Measurements from ENCODE around the gene ARL14EP. TPM values are rescaled to one million over a fixed set of nuclear protein-coding genes. Genes with fewer than 3 reads are reported as not detected.

Gene ARL14EP
- total RNA-seq, 1 experiment from 2014 or later: 38.2 TPM

- H3K9me3 ChIP-seq (ENCODE audit: low read length): no peaks in the 10 kb centered on the region; the same call in 1 of the 2 replicates
- no peaks in the 10 kb centered on the region for H3K9me2 ChIP-seq (replicated peaks; ENCODE audit: insufficient read depth, low read length)
- H3K36me3 ChIP-seq (ENCODE audit: insufficient read depth, low read length): no peaks in the 10 kb centered on the region; the same call in 1 of the 2 replicates
- no peak overlapping the region for H3K4me3 ChIP-seq (ENCODE audit: low read length)
- H3K27me3 ChIP-seq (ENCODE audit: low read length): no peaks in the 10 kb centered on the region
- H3K79me2 ChIP-seq (ENCODE audit: low read length): no peaks in the 10 kb centered on the region
- no peak overlapping the region for H2AFZ ChIP-seq (ENCODE audit: low read length)
- DNase-seq: no peak
- no peak overlapping the region for H3K4me2 ChIP-seq (ENCODE audit: low read depth, low read length, poor library complexity, severe bottlenecking)
- no peak overlapping the region for H3K27ac ChIP-seq (ENCODE audit: low read length)
- H4K20me1 ChIP-seq (ENCODE audit: insufficient read depth, low read depth, low read length): no peaks in the 10 kb centered on the region
- H3K9ac ChIP-seq (ENCODE audit: low read length): no peak overlapping the region
- no peaks in the 10 kb centered on the region for H3K4me1 ChIP-seq (ENCODE audit: low read length)
Observed at GRCh38 chr11:30314625-30315024, 8.3 kb upstream of the ARL14EP start.

GRCh38 chr11:30316237-30316636 lies 6.7 kb upstream of the ARL14EP start:
- H3K9me2 ChIP-seq (replicated peaks; ENCODE audit: insufficient read depth, low read length): no peaks in the 10 kb centered on the region
- no peak overlapping the region for H3K27ac ChIP-seq (ENCODE audit: low read length)
- H3K27me3 ChIP-seq (ENCODE audit: low read length): no peaks in the 10 kb centered on the region
- no peak overlapping the region for H3K4me3 ChIP-seq (ENCODE audit: low read length)
- no peak overlapping the region for H2AFZ ChIP-seq (ENCODE audit: low read length)
- DNase-seq: no peak
- H3K79me2 ChIP-seq (ENCODE audit: low read length): no peaks in the 10 kb centered on the region
- H3K36me3 ChIP-seq (ENCODE audit: insufficient read depth, low read length): no peaks in the 10 kb centered on the region; the same call in 1 of the 2 replicates
- no peaks in the 10 kb centered on the region; the same call in 1 of the 2 replicates for H3K9me3 ChIP-seq (ENCODE audit: low read length)
- H3K4me1 ChIP-seq (ENCODE audit: low read length): peaks cover 1% of the 10 kb centered on the region
- no peak overlapping the region for H3K4me2 ChIP-seq (ENCODE audit: low read depth, low read length, poor library complexity, severe bottlenecking)
- no peak overlapping the region for H3K9ac ChIP-seq (ENCODE audit: low read length)
- H4K20me1 ChIP-seq (ENCODE audit: insufficient read depth, low read depth, low read length): no peaks in the 10 kb centered on the region

GRCh38 chr11:30317030-30317429 lies 5.9 kb upstream of the ARL14EP start:
- H3K4me2 ChIP-seq (ENCODE audit: low read depth, low read length, poor library complexity, severe bottlenecking): no peak overlapping the region
- no peak overlapping the region for H3K9ac ChIP-seq (ENCODE audit: low read length)
- H3K36me3 ChIP-seq (ENCODE audit: insufficient read depth, low read length): no peaks in the 10 kb centered on the region
- no peak overlapping the region for H2AFZ ChIP-seq (ENCODE audit: low read length)
- peaks cover 9% of the 10 kb centered on the region for H3K4me1 ChIP-seq (ENCODE audit: low read length)
- no peaks in the 10 kb centered on the region for H4K20me1 ChIP-seq (ENCODE audit: insufficient read depth, low read depth, low read length)
- no peak for DNase-seq
- H3K27me3 ChIP-seq (ENCODE audit: low read length): no peaks in the 10 kb centered on the region
- H3K79me2 ChIP-seq (ENCODE audit: low read length): peaks cover under 1% of the 10 kb centered on the region; the same call in 1 of the 2 replicates
- no peak overlapping the region for H3K4me3 ChIP-seq (ENCODE audit: low read length)
- no peak overlapping the region for H3K27ac ChIP-seq (ENCODE audit: low read length)
- H3K9me2 ChIP-seq (replicated peaks; ENCODE audit: insufficient read depth, low read length): no peaks in the 10 kb centered on the region
- no peaks in the 10 kb centered on the region; the same call in 1 of the 2 replicates for H3K9me3 ChIP-seq (ENCODE audit: low read length)

GRCh38 chr11:30321321-30321720 lies 1.6 kb upstream of the ARL14EP start:
- Histone ChIP-seq H3K9ac (ENCODE audit: low read length) (no peak overlapping the region), H3K4me3 (ENCODE audit: low read length) (no peak overlapping the region), H2AFZ (ENCODE audit: low read length) (0 out of 2 replicates have a peak overlapping the region, but pooled peaks have one; percentile 81), H3K79me2 (ENCODE audit: low read length) (peaks cover 40% of the 10 kb centered on the region), H3K4me2 (ENCODE audit: low read depth, low read length, poor library complexity, severe bottlenecking) (peak overlapping the region; percentile 99), H3K4me1 (ENCODE audit: low read length) (peaks cover 37% of the 10 kb centered on the region), H3K27ac (ENCODE audit: low read length) (no peak overlapping the region), H3K9me2 (replicated peaks; ENCODE audit: insufficient read depth, low read length) (no peaks in the 10 kb centered on the region), H4K20me1 (ENCODE audit: insufficient read depth, low read depth, low read length) (no peaks in the 10 kb centered on the region; the same call in 1 of the 2 replicates), H3K36me3 (ENCODE audit: insufficient read depth, low read length) (peaks cover 6% of the 10 kb centered on the region; the same call in 1 of the 2 replicates), H3K27me3 (ENCODE audit: low read length) (no peaks in the 10 kb centered on the region), H3K9me3 (ENCODE audit: low read length) (no peaks in the 10 kb centered on the region)
- DNase-seq: peak; percentile 68

GRCh38 chr11:30322191-30322590 lies 713 bp upstream of the ARL14EP start:
- Histone ChIP-seq H3K79me2 (ENCODE audit: low read length) (peaks cover 49% of the 10 kb centered on the region), H3K4me2 (ENCODE audit: low read depth, low read length, poor library complexity, severe bottlenecking) (peak overlapping the region; percentile 99), H3K36me3 (ENCODE audit: insufficient read depth, low read length) (peaks cover 11% of the 10 kb centered on the region; the same call in 1 of the 2 replicates), H3K9me3 (ENCODE audit: low read length) (no peaks in the 10 kb centered on the region), H3K9ac (ENCODE audit: low read length) (peak overlapping the region; percentile 90), H4K20me1 (ENCODE audit: insufficient read depth, low read depth, low read length) (no peaks in the 10 kb centered on the region; the same call in 1 of the 2 replicates), H2AFZ (ENCODE audit: low read length) (0 out of 2 replicates have a peak overlapping the region, but pooled peaks have one; percentile 81), H3K27me3 (ENCODE audit: low read length) (no peaks in the 10 kb centered on the region), H3K27ac (ENCODE audit: low read length) (peak overlapping the region; percentile 38; the same call in 1 of the 2 replicates), H3K4me1 (ENCODE audit: low read length) (peaks cover 45% of the 10 kb centered on the region), H3K9me2 (replicated peaks; ENCODE audit: insufficient read depth, low read length) (no peaks in the 10 kb centered on the region), H3K4me3 (ENCODE audit: low read length) (peak overlapping the region; percentile 94)
- peak; percentile 51 for DNase-seq

GRCh38 chr11:30326114-30326778 lies 3.3 kb downstream of the ARL14EP start:
- Histone ChIP-seq H3K36me3 (ENCODE audit: insufficient read depth, low read length) (peaks cover 30% of the 10 kb centered on the region; the same call in 1 of the 2 replicates), H3K4me1 (ENCODE audit: low read length) (peaks cover 59% of the 10 kb centered on the region), H3K9me2 (replicated peaks; ENCODE audit: insufficient read depth, low read length) (no peaks in the 10 kb centered on the region), H3K4me2 (ENCODE audit: low read depth, low read length, poor library complexity, severe bottlenecking) (peak overlapping the region; percentile 99), H4K20me1 (ENCODE audit: insufficient read depth, low read depth, low read length) (no peaks in the 10 kb centered on the region; the same call in 1 of the 2 replicates), H2AFZ (ENCODE audit: low read length) (no peak overlapping the region), H3K9ac (ENCODE audit: low read length) (no peak overlapping the region; the same call in 1 of the 2 replicates), H3K9me3 (ENCODE audit: low read length) (no peaks in the 10 kb centered on the region), H3K4me3 (ENCODE audit: low read length) (no peak overlapping the region), H3K79me2 (ENCODE audit: low read length) (peaks cover 86% of the 10 kb centered on the region), H3K27ac (ENCODE audit: low read length) (no peak overlapping the region), H3K27me3 (ENCODE audit: low read length) (no peaks in the 10 kb centered on the region)
- no peak for DNase-seq

- no peaks in the 10 kb centered on the region for H3K9me2 ChIP-seq (replicated peaks; ENCODE audit: insufficient read depth, low read length)
- H3K4me2 ChIP-seq (ENCODE audit: low read depth, low read length, poor library complexity, severe bottlenecking): no peak overlapping the region
- H2AFZ ChIP-seq (ENCODE audit: low read length): no peak overlapping the region
- H3K4me3 ChIP-seq (ENCODE audit: low read length): no peak overlapping the region
- H3K27ac ChIP-seq (ENCODE audit: low read length): no peak overlapping the region
- peaks cover 34% of the 10 kb centered on the region; the same call in 1 of the 2 replicates for H3K36me3 ChIP-seq (ENCODE audit: insufficient read depth, low read length)
- H4K20me1 ChIP-seq (ENCODE audit: insufficient read depth, low read depth, low read length): no peaks in the 10 kb centered on the region; the same call in 1 of the 2 replicates
- H3K9me3 ChIP-seq (ENCODE audit: low read length): no peaks in the 10 kb centered on the region
- H3K27me3 ChIP-seq (ENCODE audit: low read length): no peaks in the 10 kb centered on the region
- no peak overlapping the region for H3K9ac ChIP-seq (ENCODE audit: low read length)
- H3K79me2 ChIP-seq (ENCODE audit: low read length): peaks cover 93% of the 10 kb centered on the region
- DNase-seq: no peak
- peaks cover 52% of the 10 kb centered on the region for H3K4me1 ChIP-seq (ENCODE audit: low read length)
Observed at GRCh38 chr11:30326906-30327305, 4.0 kb downstream of the ARL14EP start.

- H3K79me2 ChIP-seq (ENCODE audit: low read length): peaks cover 91% of the 10 kb centered on the region
- H3K9me3 ChIP-seq (ENCODE audit: low read length): no peaks in the 10 kb centered on the region
- H3K4me1 ChIP-seq (ENCODE audit: low read length): peaks cover 45% of the 10 kb centered on the region
- no peaks in the 10 kb centered on the region for H3K27me3 ChIP-seq (ENCODE audit: low read length)
- no peaks in the 10 kb centered on the region; the same call in 1 of the 2 replicates for H4K20me1 ChIP-seq (ENCODE audit: insufficient read depth, low read depth, low read length)
- H3K4me3 ChIP-seq (ENCODE audit: low read length): no peak overlapping the region
- H3K9me2 ChIP-seq (replicated peaks; ENCODE audit: insufficient read depth, low read length): no peaks in the 10 kb centered on the region
- H3K4me2 ChIP-seq (ENCODE audit: low read depth, low read length, poor library complexity, severe bottlenecking): no peak overlapping the region
- no peak overlapping the region for H3K9ac ChIP-seq (ENCODE audit: low read length)
- DNase-seq: no peak
- no peak overlapping the region for H3K27ac ChIP-seq (ENCODE audit: low read length)
- no peak overlapping the region for H2AFZ ChIP-seq (ENCODE audit: low read length)
- H3K36me3 ChIP-seq (ENCODE audit: insufficient read depth, low read length): peaks cover 49% of the 10 kb centered on the region; the same call in 1 of the 2 replicates
Observed at GRCh38 chr11:30328681-30329080, 5.8 kb downstream of the ARL14EP start.
